B cell (primary cell): ENCODE data around the gene MAP6. TPM values are rescaled to one million over a fixed set of nuclear protein-coding genes. Genes with fewer than 3 reads are reported as not detected.

Experiments used
- ATAC-seq: fragments of 200-7000 bp; cut with Tn5 transposase; one replicate; pipeline ENCODE4 v1.10.0; 2021; ENCODE audit warnings: low read depth, mild to moderate bottlenecking, moderate number of reproducible peaks, moderate library complexity
- CTCF ChIA-PET: fragments of 350-600 bp; sonication (Branson Sonifier 250); formaldehyde crosslinking; loops from one replicate; lab custom pipeline; 2021; ENCODE audit warnings: antibody characterized with exemption, inconsistent platforms; lab: Charles Lee
- POLR2A ChIA-PET: fragments of 350-600 bp; sonication (Branson Sonifier 250); formaldehyde crosslinking; loops from one replicate; lab custom pipeline; 2021; ENCODE audit warnings: antibody characterized with exemption; lab: Charles Lee
- DNase-seq: peaks from one replicate; pipeline ENCODE4 v3.0.0; 2013
- H2AFZ ChIP-seq: 2 replicates; pipeline ENCODE4 v1.6.1; 2012; ENCODE audit warnings: mild to moderate bottlenecking, low read depth, low read length; ENCODE audit not compliant: insufficient read depth, poor library complexity, severe bottlenecking
- H3K27ac ChIP-seq, 2 donors: 1 replicate in 1 of 2; 2 replicates in 1 of 2; pipeline ENCODE4 v1.5.1; 2012 to 2013; ENCODE audit warnings: low read length in 2 of 2, mild to moderate bottlenecking in 2 of 2, moderate library complexity in 1 of 2
- H3K27me3 ChIP-seq, 4 experiments: fragments of 200-600 bp in 1 of 4; sonication (generic) in 1 of 4; replicated peaks in 1 of 4; 1 replicate in 2 of 4; 2 replicates in 2 of 4; pipeline versions ENCODE4 v1.6.1 to v1.7.0; 2013 to 2016; ENCODE audit warnings: low read length in 3 of 4, mild to moderate bottlenecking in 2 of 4, mixed read lengths in 1 of 4, moderate library complexity in 1 of 4; ENCODE audit not compliant: insufficient read depth in 4 of 4, control insufficient read depth in 3 of 4; ENCODE audit errors: control extremely low read depth in 1 of 4
- H3K36me3 ChIP-seq, 2 experiments: replicated peaks in 1 of 2; 1 replicate in 1 of 2; 2 replicates in 1 of 2; pipeline versions ENCODE4 v1.6.1 to v1.7.1; 2013; ENCODE audit warnings: low read length in 1 of 2; ENCODE audit not compliant: insufficient read depth in 2 of 2, control insufficient read depth in 1 of 2; ENCODE audit errors: control extremely low read depth in 1 of 2, extremely low read depth in 1 of 2
- H3K4me1 ChIP-seq, 2 donors: fragments of 200-600 bp in 1 of 2; sonication (generic) in 1 of 2; 1 replicate in 1 of 2; 2 replicates in 1 of 2; pipeline versions ENCODE4 v1.5.1 to v1.6.1; 2013 to 2017; ENCODE audit warnings: low read length in 2 of 2; ENCODE audit not compliant: control insufficient read depth in 2 of 2, insufficient read depth in 2 of 2
- H3K4me2 ChIP-seq: replicated peaks from 2 replicates; pipeline ENCODE3; 2012; ENCODE audit warnings: mild to moderate bottlenecking, low read depth, low read length; ENCODE audit not compliant: poor library complexity, severe bottlenecking
- H3K4me3 ChIP-seq, 5 experiments: fragments of 200-600 bp in 1 of 5; sonication (generic) in 1 of 5; 1 replicate in 3 of 5; 2 replicates in 2 of 5; pipeline versions ENCODE4 v1.5.1 to v1.7.0; 2011 to 2016; ENCODE audit warnings: low read length in 4 of 5, mild to moderate bottlenecking in 4 of 5, low read depth in 2 of 5, control low read depth in 1 of 5, moderate library complexity in 1 of 5; ENCODE audit not compliant: insufficient read depth in 1 of 5; ENCODE audit errors: control extremely low read depth in 1 of 5, extremely low read depth in 1 of 5
- H3K79me2 ChIP-seq: fragments of 200-600 bp; sonication (generic); one replicate; pipeline ENCODE4 v1.6.0; 2016; ENCODE audit warnings: low read length; ENCODE audit not compliant: control insufficient read depth, insufficient read depth
- H3K9ac ChIP-seq: fragments of 200-600 bp; sonication (generic); 2 replicates; pipeline ENCODE4 v1.6.1; 2017; ENCODE audit warnings: mild to moderate bottlenecking, low read length, moderate library complexity
- H3K9me3 ChIP-seq, 3 donors: one replicate each; pipeline versions ENCODE4 v1.6.1 to v1.7.1; 2013; ENCODE audit warnings: low read length in 2 of 3; ENCODE audit not compliant: control insufficient read depth in 2 of 3, insufficient read depth in 1 of 3; ENCODE audit errors: control extremely low read depth in 1 of 3
- H4K20me1 ChIP-seq: 2 replicates; pipeline ENCODE4 v1.6.0; 2012; ENCODE audit warnings: mild to moderate bottlenecking, low read length; ENCODE audit not compliant: insufficient read depth, control insufficient read depth, poor library complexity, severe bottlenecking
- H3K27ac Mint-ChIP-seq: one replicate; pipeline ENCODE4 v1.8.0; 2021; ENCODE audit warnings: mixed read lengths
- H3K27me3 Mint-ChIP-seq: one replicate; pipeline ENCODE4 v1.8.0; 2021; ENCODE audit warnings: mixed read lengths
- H3K4me1 Mint-ChIP-seq: one replicate; pipeline ENCODE4 v1.8.0; 2021; ENCODE audit warnings: mixed read lengths
- H3K4me3 Mint-ChIP-seq: one replicate; pipeline ENCODE4 v1.8.0; 2021; ENCODE audit warnings: mixed read lengths
- H3K9me3 Mint-ChIP-seq: one replicate; pipeline ENCODE4 v1.8.0; 2022; ENCODE audit warnings: mixed read lengths; ENCODE audit not compliant: insufficient read depth
- CTCF ChIP-seq: fragments of 200-600 bp; IDR thresholded peaks from one replicate; pipeline ENCODE4 v1.8.0; 2022; ENCODE audit warnings: antibody characterized with exemption, mild to moderate bottlenecking
- EZH2 ChIP-seq: IDR thresholded peaks from 2 replicates; pipeline ENCODE4 v1.6.1; 2012; ENCODE audit warnings: borderline replicate concordance, low read depth, mild to moderate bottlenecking, moderate library complexity, low read length; ENCODE audit not compliant: insufficient read depth, poor library complexity, severe bottlenecking
- WGBS: methylation state at CpG from one replicate; pipeline ENCODE4 v1.1.5; 2013; ENCODE audit warnings: missing lambda C conversion rate; ENCODE audit not compliant: insufficient coverage; 5-methylcytosine and 5-hydroxymethylcytosine counted together
- intact Hi-C: fragments of 100-400 bp; cut with micrococcal nuclease; formaldehyde crosslinking; loops from one replicate; pipeline ENCODE4 v1.10.0; 2022
- polyA plus RNA-seq: library from polyadenylated mRNA; depleted of rRNA; stranded (reverse); fragments of >200 nt; gene quantifications from 2 replicates; pipeline ENCODE4 v1.2.3, GENCODE V29; 2012
- total RNA-seq, 2 donors: library from RNA; stranded (reverse); fragments of 120-200 nt in 1 of 2; gene quantifications; 1 replicate in 1 of 2; 2 replicates in 1 of 2; pipeline versions ENCODE4 v1.2.3 to v1.2.4, GENCODE V29; 2013 to 2022

MAP6 gene
- total and polyA plus RNA-seq, 2 donors (not counting 1 experiment from before 2014, with no cell fraction given): 0.54 to 0.57 TPM

GRCh38 chr11:75557666-75558494, 111.0 kb downstream of the MAP6 start:
- no peak overlapping the region for H3K9ac ChIP-seq
- peaks cover 0 to 13% (median 6%) of the 10 kb centered on the region in 4 experiments for H3K27me3 ChIP-seq
- H3K36me3 ChIP-seq: no peaks in the 10 kb centered on the region
- H3K79me2 ChIP-seq: no peaks in the 10 kb centered on the region
- no peaks in the 10 kb centered on the region for H3K9me3 Mint-ChIP-seq
- no peak overlapping the region for H3K27ac ChIP-seq
- no peak overlapping the region for H3K4me2 ChIP-seq
- H3K27ac Mint-ChIP-seq: no peak overlapping the region
- TF ChIP-seq EZH2: no peak
- no peak for TF ChIP-seq CTCF
- H3K4me1 Mint-ChIP-seq: peaks cover 16% of the 10 kb centered on the region
- no peak for DNase-seq
- H3K4me3 ChIP-seq: no peak overlapping the region
- ATAC-seq: no peak
- ChIA-PET POLR2A (interaction anchor here (0.7 kb wide), 1 partner anchor 1046 kb away, joined by 5 read pairs; no protein-coding TSS in a partner anchor), CTCF (interaction anchor here (0.9 to 1.1 kb wide), 2 partner anchors 23 to 25 kb away, joined by 3 read pairs; no protein-coding TSS in a partner anchor)
- H2AFZ ChIP-seq: no peak overlapping the region
- no peak overlapping the region for H3K4me3 Mint-ChIP-seq
- H3K4me1 ChIP-seq: peaks cover 13 to 14% of the 10 kb centered on the region in 2 donors
- H4K20me1 ChIP-seq: no peaks in the 10 kb centered on the region
- intact Hi-C loops: no loop called here
- WGBS: 95% methylated on average over 9 of the region's 17 CpGs
- peaks cover 14% of the 10 kb centered on the region for H3K27me3 Mint-ChIP-seq
- no peaks in the 10 kb centered on the region for H3K9me3 ChIP-seq

GRCh38 chr11:75556275-75556674, 112.6 kb downstream of the MAP6 start:
- no peak overlapping the region for H3K4me2 ChIP-seq
- H3K27me3 ChIP-seq: peaks cover 0 to 7% (median 3%) of the 10 kb centered on the region in 4 experiments
- ChIA-PET POLR2A (no interaction called here), CTCF (interaction anchor here (2.7 kb wide), 1 partner anchor 150 kb away, joined by 7 read pairs; no protein-coding TSS in a partner anchor)
- no peaks in the 10 kb centered on the region for H3K36me3 ChIP-seq
- no peaks in the 10 kb centered on the region for H4K20me1 ChIP-seq
- H3K27me3 Mint-ChIP-seq: peaks cover 14% of the 10 kb centered on the region
- H3K9ac ChIP-seq: no peak overlapping the region
- DNase-seq: no peak
- peaks cover 3% of the 10 kb centered on the region for H3K4me1 Mint-ChIP-seq
- H3K9me3 ChIP-seq: no peaks in the 10 kb centered on the region
- no peak overlapping the region for H3K4me3 ChIP-seq
- H2AFZ ChIP-seq: no peak overlapping the region
- WGBS: 83% methylated on average over 2 of the region's 3 CpGs
- no peak for TF ChIP-seq CTCF
- no peak for TF ChIP-seq EZH2
- intact Hi-C loops: no loop called here
- no peak overlapping the region for H3K27ac Mint-ChIP-seq
- H3K9me3 Mint-ChIP-seq: no peaks in the 10 kb centered on the region
- no peak overlapping the region for H3K4me3 Mint-ChIP-seq
- no peak for ATAC-seq
- no peak overlapping the region for H3K27ac ChIP-seq
- H3K79me2 ChIP-seq: no peaks in the 10 kb centered on the region
- peaks cover under 1 to 3% of the 10 kb centered on the region in 2 donors for H3K4me1 ChIP-seq
